GM18909 (cell line): Measurements from ENCODE around the gene BMAL1.

ENCODE experiments used
- ATAC-seq: cut with Tn5 transposase; IDR thresholded peaks from one replicate; pipeline ENCODE4 v1.9.1; 2021; ENCODE audit warnings: mild to moderate bottlenecking; ENCODE audit not compliant: unreplicated experiment, poor library complexity

The BMAL1 gene

GRCh38 chr11:13313005-13313819, 35.6 kb downstream of the BMAL1 start:
- ATAC-seq: no peak

GRCh38 chr11:13314676-13315394, 37.2 kb downstream of the BMAL1 start:
- no peak for ATAC-seq

- no peak for ATAC-seq
Observed at GRCh38 chr11:13315517-13316432, 38.2 kb downstream of the BMAL1 start.

- no peak for ATAC-seq
Observed at GRCh38 chr11:13316528-13316961, 39.0 kb downstream of the BMAL1 start.

GRCh38 chr11:13317293-13318080, 39.9 kb downstream of the BMAL1 start:
- ATAC-seq: no peak

GRCh38 chr11:13318498-13319295, 41.1 kb downstream of the BMAL1 start:
- peak; percentile 84 for ATAC-seq

GRCh38 chr11:13320688-13321087, 43.1 kb downstream of the BMAL1 start:
- ATAC-seq: no peak

GRCh38 chr11:13321431-13321830, 43.8 kb downstream of the BMAL1 start:
- ATAC-seq: no peak

- no peak for ATAC-seq
Observed at GRCh38 chr11:13324141-13324540, 46.6 kb downstream of the BMAL1 start.

GRCh38 chr11:13324709-13325108, 47.1 kb downstream of the BMAL1 start:
- ATAC-seq: no peak

- no peak for ATAC-seq
Observed at GRCh38 chr11:13327421-13327820, 49.8 kb downstream of the BMAL1 start.

- no peak for ATAC-seq
Observed at GRCh38 chr11:13328286-13328685, 50.7 kb downstream of the BMAL1 start.

- ATAC-seq: no peak
Observed at GRCh38 chr11:13329670-13330356, 52.2 kb downstream of the BMAL1 start.

GRCh38 chr11:13332124-13332523, 54.5 kb downstream of the BMAL1 start:
- ATAC-seq: no peak

- peak; percentile 66 for ATAC-seq
Observed at GRCh38 chr11:13333456-13333957, 55.9 kb downstream of the BMAL1 start.

- no peak for ATAC-seq
Observed at GRCh38 chr11:13334034-13334786, 56.6 kb downstream of the BMAL1 start.

GRCh38 chr11:13335319-13335718, 57.7 kb downstream of the BMAL1 start:
- peak; percentile 43 for ATAC-seq
